GM20431 (cell line): ENCODE results near the gene AP1S3.
"Not testable (repeated sequence)": the region's sequence is repeated elsewhere in the genome, so short reads cannot be mapped to it uniquely, and the experiment has no call there.

Experiments used
- in situ Hi-C: fragments of 300-500 bp; cut with MseI, MboI; formaldehyde crosslinking; loops from one replicate; pipeline ENCODE4 v1.15.0; 2020; ENCODE audit warnings: low sequenced_read_pairs; ENCODE audit not compliant: unreplicated experiment

The AP1S3 gene

GRCh38 chr2:223765221-223765785, 72.1 kb downstream of the AP1S3 start:
- in situ Hi-C loops, result no loop called here

GRCh38 chr2:223764796-223765195, 72.6 kb downstream of the AP1S3 start:
- in situ Hi-C loops, result no loop called here

- in situ Hi-C loops, result no loop called here
These were observed 74.5 kb downstream of the AP1S3 start for GRCh38 chr2:223762853-223763252.

GRCh38 chr2:223761746-223762145, 75.6 kb downstream of the AP1S3 start:
- in situ Hi-C loops, result not testable (repeated sequence)

- in situ Hi-C loops, result no loop called here
These were observed 76.4 kb downstream of the AP1S3 start for GRCh38 chr2:223760838-223761502.

- in situ Hi-C loops, result no loop called here
These were observed 77.6 kb downstream of the AP1S3 start for GRCh38 chr2:223759569-223760430.

GRCh38 chr2:223758131-223758840, 79.1 kb downstream of the AP1S3 start:
- in situ Hi-C loops, result no loop called here

GRCh38 chr2:223753940-223754339, 83.4 kb downstream of the AP1S3 start:
- in situ Hi-C loops, result no loop called here

GRCh38 chr2:223751012-223751411, 86.4 kb downstream of the AP1S3 start:
- in situ Hi-C loops, result no loop called here

- in situ Hi-C loops, result no loop called here
These were observed 89.9 kb downstream of the AP1S3 start for GRCh38 chr2:223747392-223748042.

GRCh38 chr2:223746611-223747010, 90.8 kb downstream of the AP1S3 start:
- in situ Hi-C loops, result no loop called here

GRCh38 chr2:223744580-223744979, 92.8 kb downstream of the AP1S3 start:
- in situ Hi-C loops, result no loop called here

- in situ Hi-C loops, result no loop called here
These were observed 96.7 kb downstream of the AP1S3 start for GRCh38 chr2:223740679-223741078.

GRCh38 chr2:223737207-223737606, 100.2 kb downstream of the AP1S3 start:
- in situ Hi-C loops, result no loop called here

- in situ Hi-C loops, result no loop called here
These were observed 100.9 kb downstream of the AP1S3 start for GRCh38 chr2:223736488-223736887.

GRCh38 chr2:223735659-223736244, 101.6 kb downstream of the AP1S3 start:
- in situ Hi-C loops, result no loop called here

GRCh38 chr2:223735035-223735640, 102.2 kb downstream of the AP1S3 start:
- in situ Hi-C loops, result no loop called here

GRCh38 chr2:223734346-223734745, 103.0 kb downstream of the AP1S3 start:
- in situ Hi-C loops, result no loop called here

- in situ Hi-C loops, result no loop called here
These were observed 105.0 kb downstream of the AP1S3 start for GRCh38 chr2:223732346-223732745.
